GM03348 (cell line): ENCODE measurements around the gene DOK5.
A peak's percentile ranks its signal among the peaks of the same experiment; 100 is the strongest.
"Not testable (repeated sequence)": the region's sequence is repeated elsewhere in the genome, so short reads cannot be mapped to it uniquely, and the experiment has no call there.

ENCODE experiments used
- DNase-seq: peaks from one replicate; pipeline ENCODE4 v3.0.0; 2012; ENCODE audit warnings: low spot score

The DOK5 gene

DNA sequence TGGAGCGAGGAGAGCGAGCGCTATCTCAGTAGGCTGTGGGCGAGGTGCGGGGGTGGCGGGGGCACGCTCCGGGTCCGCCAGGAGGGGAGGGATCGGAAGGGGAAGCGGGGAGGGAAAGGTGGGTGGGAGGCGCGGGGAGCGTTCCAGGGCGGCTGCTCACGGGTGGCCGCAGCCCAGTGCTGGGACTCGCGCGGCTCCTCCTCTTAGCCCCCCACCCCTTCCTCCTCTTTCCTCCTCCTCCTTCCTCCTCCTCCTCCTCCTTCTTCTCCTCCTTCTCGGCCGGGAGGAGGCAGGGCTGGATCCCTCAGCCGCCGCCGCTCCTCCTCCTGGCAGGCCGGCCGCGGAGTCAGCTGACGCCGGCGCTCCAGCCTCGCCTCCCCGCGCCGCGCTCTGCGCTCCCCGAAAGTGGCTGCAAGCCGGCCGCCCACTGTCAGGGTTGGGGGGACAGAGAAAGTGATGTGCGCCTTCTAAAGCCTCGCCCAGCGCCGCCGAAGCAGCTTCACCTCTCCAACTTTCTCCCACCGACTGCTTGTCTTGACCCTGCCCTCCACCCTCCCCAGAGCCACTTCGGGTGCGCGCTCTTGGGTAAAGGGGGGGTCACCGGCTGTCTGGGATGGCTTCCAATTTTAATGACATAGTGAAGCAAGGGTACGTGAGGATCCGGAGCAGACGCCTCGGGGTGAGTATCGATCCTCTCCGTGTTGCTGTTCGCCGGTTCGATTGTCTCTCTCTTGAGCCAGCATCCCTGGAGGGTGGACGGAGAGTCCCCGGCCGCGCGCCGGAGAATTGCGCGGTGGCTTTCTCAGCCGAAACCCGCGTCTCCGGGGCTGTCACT lies at the start of gene DOK5:
TSS of gene DOK5 (plus strand) at position 260 of the 835 bp plus-strand sequence. CDS start at position 614, 354 bp downstream.
- DNase-seq, result peak; percentile 89

DNA sequence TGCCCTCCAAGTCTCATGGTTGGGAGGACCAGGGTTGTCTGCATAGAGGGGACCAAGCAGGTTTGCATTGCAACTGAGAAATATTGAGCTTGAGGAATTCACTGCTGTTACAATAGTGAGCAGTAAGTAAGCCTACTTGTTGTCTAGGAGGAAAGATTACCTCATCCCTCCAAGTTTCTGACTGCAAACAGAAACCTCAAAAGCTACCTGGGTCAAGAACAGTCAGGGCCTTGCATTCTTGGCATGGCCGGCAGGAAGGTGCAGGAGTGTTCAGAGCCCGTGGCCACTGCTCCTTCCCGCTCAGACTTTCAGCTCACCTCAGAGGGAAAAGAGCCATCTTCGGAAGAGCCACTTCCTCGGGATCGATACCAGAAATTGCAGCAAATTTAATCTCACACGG lies 46.0 kb upstream of the DOK5 start:
- DNase-seq, result no peak

DNA sequence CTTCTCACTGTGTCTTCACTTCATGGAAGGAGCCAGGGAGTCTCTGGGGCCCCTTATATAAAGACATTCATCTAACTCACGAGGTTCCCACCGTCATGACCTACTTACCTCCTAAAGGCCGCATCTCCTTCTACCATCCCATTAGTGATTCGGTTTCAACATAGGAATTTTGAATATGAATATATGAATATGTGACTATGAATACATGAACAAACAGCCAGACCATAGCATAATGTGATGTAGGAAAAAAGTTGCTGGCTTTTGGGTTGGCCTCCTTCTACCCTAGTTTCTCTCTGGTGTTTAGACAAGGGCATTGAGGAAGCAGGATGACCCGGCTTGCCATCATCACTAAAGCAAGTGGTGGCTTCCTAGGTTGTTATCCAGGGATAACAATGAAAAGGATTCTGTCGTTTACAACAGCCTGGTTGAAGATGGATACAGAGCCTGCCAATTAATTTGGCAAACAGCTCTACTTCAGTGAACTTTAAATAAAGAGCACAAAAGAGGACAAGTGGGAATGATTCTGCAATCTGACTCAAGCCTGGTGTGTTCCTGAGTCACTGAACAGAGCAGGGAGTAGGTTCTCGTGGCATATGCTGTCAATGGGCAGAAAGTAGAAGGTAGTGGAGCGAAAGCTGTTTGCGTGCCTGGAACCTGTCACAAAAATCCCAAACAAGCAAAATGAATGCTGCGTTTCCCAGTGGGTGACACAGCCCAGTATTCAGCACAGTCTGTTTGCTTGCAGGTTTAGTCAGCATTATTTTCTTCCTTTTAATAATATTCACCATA lies 44.0 kb upstream of the DOK5 start:
- DNase-seq, result no peak

DNA sequence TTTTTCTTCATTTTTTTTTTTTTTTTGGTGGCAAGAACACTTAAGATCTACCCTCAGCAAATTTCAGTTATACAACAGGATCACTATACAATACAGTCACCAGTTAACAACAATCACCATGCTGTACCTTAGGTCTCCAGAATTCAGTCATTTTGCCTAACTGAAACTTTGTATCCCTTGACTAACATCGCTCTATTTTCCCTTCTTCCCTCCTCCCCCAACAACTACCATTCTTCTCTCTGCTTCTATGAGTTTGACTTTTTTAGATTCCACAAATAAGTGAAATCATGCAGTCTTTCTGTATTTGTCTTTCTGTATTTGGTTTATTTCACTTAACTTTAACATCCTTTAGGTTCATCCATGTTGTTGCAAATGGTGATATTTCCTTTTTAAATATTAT lies 42.4 kb upstream of the DOK5 start:
- no peak for DNase-seq

DNA sequence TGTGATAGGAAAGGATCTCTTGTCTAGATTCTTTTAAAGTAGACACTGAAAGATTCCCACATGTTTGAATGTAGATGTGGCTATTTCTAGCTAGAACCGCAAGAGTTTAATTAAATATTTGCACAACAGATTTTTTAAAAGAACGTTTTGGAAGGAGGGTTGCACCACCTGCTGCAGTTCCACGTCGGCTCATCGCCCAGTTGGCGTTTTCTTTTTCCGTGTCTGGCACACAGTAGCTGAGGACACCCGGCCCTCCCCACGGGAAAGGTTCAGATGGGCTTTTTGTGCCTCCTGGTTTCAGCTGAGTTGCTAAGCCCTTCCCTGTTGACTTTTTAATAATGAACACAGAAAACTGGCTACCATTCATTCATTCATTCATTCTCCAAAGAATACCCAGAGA lies 41.8 kb upstream of the DOK5 start:
- no peak for DNase-seq

DNA sequence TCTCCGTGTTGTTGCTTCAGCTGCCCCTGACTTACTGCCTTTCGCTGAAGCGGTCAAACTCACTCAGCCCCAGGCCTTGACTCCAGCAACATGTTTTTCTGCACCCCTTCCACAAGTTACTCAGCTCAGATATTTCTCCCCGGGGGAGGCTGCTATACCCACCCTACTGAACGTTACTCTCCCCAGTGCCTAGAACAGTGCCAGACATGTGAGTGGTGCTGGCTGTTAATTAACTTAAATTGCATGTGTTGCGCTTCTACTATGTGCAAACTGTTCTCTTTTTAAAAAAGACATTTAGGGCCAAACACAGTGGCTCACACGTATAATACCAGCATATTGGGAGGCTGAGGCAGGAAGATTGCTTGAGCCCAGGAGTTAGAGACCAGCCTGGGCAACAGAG lies 41.2 kb upstream of the DOK5 start:
- no peak for DNase-seq

DNA sequence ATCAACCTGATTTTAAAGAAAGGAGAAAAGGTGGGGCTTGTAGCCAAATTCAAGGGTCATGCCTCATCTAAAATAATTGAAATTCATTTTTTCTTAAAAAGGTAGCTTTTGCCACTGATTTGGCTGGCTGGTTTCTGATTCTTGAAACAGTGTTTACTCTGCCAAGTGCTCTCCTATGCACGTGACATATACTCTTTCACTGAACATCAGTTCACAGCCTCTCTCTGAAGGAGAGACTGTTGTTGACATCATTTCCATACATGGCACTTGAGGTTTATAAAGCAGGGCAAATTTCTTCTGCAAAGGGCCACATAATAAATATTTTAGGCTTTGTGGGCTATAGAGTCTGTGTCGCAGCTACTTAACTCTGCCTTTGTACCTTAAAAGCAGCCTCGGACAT lies 40.4 kb upstream of the DOK5 start:
- DNase-seq, result no peak

DNA sequence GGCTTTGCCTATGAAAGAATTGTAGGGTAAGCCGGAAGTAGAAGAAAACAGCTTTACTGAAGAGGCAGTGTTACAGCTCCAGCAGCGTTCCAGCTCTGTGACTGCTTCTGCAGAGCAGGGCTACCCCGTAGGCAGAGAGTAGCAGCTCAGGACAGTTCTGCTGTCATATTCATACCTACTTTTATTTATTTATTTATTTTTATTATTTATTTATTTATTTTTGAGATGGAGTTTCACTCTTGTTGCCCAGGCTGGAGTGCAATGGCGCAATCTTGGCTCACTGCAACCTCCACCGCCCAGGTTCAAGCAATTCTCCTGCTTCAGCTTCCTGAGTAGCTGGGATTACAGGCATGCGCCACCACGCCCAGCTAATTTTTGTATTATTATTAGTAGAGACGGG lies 39.0 kb upstream of the DOK5 start:
- DNase-seq, result not testable (repeated sequence)

DNA sequence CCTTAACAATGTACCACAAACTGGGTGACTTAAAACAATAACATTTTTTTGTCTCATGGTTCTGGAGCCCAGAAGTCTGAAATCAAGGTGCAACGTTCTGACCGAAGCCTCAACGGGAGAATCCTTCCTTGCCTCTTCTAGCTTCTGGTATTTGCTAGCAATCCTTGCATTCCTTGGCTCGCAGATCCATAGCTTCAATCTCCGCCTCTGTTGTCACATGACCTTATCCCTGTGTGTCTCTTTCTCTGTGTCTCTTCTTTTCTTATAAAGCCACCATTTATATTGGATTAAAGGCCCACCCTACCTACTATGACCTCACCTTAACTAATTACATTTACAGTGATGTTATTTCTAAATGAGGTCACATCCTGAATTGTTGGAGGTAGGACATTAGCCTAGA lies 37.2 kb upstream of the DOK5 start:
- no peak for DNase-seq

DNA sequence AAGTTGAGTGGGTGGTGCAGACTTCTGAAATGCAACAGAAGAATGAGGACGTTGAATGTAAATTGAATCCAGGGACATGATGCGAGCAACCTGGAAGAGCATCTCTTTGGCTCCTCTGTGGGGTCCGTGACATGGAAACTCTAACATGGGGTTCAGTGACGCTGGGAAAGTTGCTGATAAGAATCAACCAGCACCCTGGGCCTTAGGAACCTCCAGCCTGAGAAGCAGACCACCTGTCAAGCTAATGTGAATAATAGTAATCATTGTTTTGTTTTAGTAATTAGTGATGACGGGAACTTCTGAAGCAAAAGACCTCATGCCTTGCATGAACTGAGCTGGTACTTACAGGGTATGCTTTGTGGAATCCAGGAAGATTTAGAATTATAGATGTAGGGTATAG lies 25.2 kb upstream of the DOK5 start:
- DNase-seq, result no peak

DNA sequence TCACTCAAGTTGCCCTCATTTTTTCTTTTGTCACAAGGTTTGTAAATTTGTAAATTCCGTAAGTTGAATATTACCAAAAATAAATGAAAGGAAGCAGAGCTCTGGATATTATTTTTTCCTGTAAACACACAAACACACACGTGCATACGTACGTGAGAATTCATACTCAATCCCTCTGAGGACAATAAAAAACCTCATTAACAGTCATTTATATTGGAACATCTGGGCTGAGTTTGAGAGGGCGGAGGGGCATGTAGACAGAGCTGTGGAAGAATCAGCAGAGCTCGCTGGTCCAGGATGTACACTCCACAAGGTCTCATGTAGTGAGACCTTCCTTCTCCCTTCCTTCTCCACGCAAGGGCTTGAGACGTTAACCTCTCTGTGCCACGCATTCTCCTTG lies 24.2 kb upstream of the DOK5 start:
- DNase-seq, result no peak

DNA sequence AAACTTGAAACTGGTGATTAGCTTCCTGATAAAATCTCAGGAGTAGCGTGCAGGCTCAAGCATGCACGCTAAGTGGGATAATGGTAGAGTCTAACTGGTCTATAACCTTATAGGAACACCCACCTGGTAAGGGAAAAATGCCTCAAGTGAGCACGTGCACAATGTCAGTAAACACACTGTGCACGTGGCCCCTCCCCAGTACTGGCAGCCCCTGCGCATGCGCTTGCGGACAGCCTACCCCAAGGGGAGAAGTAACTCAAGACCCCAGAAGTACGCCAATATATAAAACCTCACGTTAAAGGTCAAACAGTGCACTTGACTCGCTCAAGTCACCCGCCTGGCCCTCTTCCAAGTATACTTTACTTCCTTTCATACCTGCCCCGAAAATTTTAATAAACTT lies 23.1 kb upstream of the DOK5 start:
- no peak for DNase-seq

DNA sequence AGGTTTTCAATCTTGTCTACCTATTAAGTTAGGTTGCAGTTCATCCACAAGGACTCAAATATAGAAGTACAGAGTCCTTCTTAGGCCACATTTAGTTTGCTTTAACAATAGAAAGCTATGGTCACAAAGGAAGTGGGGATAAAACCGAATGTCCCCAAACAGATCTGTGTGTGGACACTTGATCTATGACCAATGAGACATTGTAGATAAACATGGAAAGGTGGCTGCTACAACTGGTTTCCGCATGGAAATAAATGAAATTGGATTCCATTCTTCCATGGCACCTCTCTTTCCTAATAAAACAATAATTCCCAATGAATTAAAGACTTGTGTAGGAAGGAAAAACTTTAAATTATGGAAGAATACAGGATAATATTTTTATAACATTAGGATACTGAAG lies 20.4 kb upstream of the DOK5 start:
- no peak for DNase-seq

DNA sequence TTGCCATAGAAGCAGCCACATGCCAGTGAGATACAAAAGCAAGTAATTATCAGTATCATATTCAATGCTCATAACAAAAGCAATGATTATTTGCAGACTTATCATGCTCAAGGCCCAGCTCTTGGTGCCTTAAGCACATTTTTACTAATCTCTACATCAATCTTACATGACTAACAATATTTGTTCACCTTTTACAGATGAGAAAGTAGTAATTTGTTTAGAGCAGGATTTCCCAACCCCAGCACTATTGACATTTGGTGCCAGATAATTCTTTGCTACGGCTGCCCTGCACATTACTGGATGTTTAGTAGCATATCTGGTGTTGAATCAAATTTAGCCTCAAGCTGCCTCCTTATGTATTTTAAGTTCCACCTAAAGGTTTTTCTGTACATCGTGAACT lies 19.0 kb upstream of the DOK5 start:
- no peak for DNase-seq

DNA sequence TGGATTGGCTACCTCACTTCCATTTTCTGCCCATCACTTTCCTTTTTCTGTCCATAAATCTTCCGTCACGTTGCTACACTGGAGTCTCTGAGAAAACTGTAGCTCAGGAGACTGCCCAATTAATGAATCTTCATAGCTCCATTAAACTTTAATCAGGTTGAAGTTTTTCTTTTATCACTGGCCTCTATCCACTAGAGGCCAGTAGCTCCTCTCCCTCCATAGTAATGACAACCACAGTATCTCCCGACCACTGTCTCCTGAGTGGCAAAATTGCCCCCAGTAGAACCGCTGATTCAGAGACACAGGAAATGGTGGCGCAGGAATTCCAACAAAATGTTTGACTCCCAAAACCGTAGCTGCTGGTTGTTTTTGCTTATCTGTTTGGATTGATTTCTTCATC lies 18.4 kb upstream of the DOK5 start:
- DNase-seq, result no peak

DNA sequence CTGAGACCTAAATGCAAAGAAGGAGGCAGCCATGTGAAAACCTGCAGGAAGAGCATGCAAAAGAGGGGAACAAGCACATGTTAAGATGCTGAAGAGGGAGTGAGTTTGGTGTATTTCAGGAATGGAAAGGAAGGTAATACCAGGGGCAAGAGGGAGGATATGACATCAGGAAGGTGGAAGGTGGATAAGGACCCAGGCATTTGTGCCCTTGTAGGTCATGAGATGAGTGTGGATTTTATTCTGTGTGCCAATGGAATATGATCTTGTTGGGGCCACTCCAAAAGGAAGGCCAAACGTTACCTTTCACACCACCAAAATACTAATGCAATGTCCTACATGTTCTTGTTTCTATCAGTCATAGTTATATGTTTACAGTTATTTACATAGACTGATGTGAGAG lies 17.2 kb upstream of the DOK5 start:
- DNase-seq, result no peak

DNA sequence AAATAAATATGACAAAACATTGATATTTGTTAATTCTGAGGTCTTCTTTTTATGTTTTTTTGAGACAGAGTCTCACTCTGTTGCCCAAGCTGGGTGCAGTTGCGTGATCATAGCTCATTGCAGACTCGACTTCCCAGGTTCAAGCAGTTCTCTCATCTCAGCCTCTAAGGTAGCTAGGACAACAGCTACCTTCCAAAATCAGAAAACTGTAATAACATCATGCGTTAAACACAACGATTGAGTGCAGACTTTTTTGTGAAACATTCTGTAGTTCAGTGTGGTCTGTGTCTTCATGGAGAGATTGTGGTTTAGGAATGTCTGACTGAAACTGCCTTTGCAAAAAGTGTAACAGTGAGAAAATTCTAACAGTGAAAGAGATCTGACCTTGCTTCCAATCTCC lies 16.1 kb upstream of the DOK5 start:
- no peak for DNase-seq

DNA sequence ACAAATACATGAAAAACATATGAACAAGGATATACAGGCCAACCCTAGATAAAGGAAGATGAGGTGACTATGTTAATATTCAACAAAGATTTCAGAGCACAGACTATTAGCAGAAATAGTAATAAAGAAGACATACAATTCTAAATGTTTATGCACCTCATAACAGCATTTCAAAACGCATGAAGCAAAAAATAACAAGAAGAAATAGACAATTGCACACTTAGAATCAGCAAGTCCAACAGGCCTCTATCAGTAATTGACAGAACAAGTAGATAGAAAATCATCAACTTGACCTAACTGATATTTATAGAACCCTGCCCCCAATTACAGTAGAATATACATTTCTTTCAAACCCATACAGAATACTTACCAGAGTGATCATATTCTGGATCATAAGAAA lies 11.4 kb upstream of the DOK5 start:
- no peak for DNase-seq

DNA sequence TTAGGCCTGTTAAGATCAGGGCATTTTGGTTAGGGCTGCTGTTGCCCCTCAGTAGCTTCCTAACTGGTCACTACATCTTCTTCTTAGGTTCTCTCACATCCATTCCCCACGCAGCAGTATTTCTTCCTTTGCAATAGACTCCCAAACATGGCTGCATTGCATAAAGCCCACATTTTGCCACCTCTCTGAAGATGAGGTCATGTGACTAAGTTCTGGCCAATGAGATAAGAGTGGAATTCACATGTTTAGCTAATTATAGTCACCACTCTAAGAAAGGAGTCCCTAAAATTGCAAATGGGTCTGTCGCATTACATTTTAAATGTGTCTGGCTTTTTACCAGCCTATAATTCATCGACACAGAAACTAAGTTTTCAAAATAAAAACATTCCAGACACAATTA lies 9.3 kb upstream of the DOK5 start:
- DNase-seq, result no peak

DNA sequence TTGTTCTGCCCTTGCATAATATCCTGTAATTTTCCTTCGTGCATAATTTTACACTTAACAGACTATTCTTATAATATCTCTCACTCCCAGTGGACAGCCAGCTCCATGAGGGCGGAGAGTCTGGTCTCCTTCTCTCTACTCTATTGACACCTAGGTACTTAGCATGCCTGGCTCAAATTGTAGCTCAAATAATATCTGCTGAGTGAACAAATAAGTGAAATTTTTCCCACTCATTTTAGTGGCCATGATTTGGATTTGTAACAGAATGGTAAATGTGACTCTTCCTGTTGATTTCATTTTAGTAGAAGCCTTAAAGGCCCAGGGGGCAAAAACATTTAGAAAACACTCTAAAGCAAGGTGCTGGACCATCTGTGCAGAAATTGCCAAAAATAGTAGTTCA lies 7.8 kb upstream of the DOK5 start:
- DNase-seq, result no peak

DNA sequence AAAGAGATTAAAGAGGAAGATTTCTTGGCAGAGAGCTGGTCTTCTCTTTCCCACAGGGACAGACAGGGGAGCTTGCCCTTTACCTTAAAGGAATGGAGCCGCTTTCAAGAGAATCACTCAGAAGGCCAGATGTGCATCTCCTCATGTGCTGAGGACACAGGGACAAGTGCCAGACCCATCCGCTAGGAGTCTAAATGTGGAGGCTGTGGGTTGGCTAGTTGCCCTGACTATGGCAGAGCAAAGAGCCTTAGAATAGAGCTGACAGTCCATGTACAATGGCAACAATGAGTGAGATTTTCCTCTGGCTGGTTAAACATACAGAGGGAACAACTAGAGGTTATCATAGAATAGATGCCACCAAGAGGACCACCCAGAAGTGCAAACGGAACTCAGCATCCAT lies 7.3 kb upstream of the DOK5 start:
- DNase-seq, result no peak

DNA sequence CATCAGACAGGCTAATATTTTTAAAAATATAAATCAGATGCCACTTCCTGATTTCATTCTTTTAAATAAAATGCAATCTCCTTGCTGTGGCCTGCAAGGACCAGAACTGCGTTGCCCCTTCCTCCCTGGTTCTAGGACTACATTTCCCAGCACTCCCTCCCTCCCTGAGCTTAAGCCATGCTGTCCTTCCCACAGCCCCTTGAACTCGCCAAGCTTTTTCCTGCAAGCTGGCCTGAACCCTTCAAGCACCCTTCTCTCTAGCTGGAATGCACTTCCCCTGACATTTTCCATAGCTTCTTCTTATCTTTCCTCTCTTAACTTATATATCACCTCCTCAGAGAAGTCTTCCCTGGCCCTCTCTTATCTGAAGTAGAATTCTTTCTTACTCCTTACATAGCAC lies 6.1 kb upstream of the DOK5 start:
- no peak for DNase-seq

DNA sequence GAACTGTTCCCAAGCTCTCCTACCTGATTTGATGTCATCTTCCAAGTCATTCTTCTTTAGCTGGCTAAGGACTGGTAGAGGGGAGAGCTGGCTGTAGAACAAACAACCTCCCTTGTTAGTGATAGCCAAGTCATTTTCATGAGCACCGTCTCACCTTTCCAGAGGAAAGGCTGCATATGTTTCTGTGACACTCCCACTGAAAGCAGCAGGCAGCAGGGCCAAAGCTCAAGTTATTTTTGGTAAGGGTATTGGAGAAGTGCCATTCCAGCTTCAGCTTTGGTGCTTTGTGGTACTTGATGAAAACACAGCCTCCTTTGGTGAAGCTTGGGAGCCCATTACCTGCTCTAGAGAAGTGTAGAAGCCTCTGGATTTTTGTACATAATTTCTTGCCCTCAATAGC lies 5.4 kb upstream of the DOK5 start:
- DNase-seq, result no peak

DNA sequence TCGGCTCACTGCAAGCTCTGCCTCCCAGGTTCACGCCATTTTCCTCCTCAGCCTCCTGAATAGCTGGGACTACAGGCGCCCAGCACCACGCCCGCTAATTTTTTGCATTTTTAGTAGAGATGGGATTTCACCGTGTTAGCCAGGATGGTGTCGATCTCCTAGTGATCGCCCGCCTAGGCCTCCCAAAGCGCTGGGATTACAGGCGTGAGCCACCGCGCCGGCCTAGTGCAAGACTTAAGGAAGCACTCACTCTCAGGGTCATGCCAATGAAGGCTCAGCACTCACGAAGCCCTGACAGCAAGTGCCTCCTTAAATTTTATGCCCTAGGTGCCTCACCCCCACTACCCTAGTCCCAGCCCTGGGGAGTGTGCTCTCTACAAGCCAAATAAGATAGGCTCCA lies 4.7 kb upstream of the DOK5 start:
- DNase-seq, result no peak
